NT2/D1 (cell line): ENCODE results near the gene FPR1.

Experiments used
- DNase-seq: peaks from one replicate; pipeline ENCODE4 v3.0.0-alpha.2; 2011; ENCODE audit warnings: low read depth, low spot score
- H3K27me3 ChIP-seq: 2 replicates; pipeline ENCODE4 v1.6.0; 2011; ENCODE audit warnings: mild to moderate bottlenecking; ENCODE audit not compliant: insufficient read length, insufficient read depth
- H3K36me3 ChIP-seq: 2 replicates; pipeline ENCODE4 v1.6.1; 2011; ENCODE audit warnings: mild to moderate bottlenecking, low read length, mixed read lengths; ENCODE audit not compliant: insufficient read depth, insufficient read length
- H3K4me1 ChIP-seq: 2 replicates; pipeline ENCODE4 v1.5.1; 2011; ENCODE audit not compliant: insufficient read depth, insufficient read length
- H3K4me3 ChIP-seq: 2 replicates; pipeline ENCODE4 v1.5.1; 2011; ENCODE audit warnings: low read depth; ENCODE audit not compliant: insufficient read length
- H3K9ac ChIP-seq: 2 replicates; pipeline ENCODE4 v1.6.0; 2011; ENCODE audit warnings: low read depth; ENCODE audit not compliant: insufficient read length
- H3K9me3 ChIP-seq: 2 replicates; pipeline ENCODE4 v1.5.1; 2011; ENCODE audit warnings: mild to moderate bottlenecking, low read length; ENCODE audit not compliant: insufficient read depth
- SUZ12 ChIP-seq: IDR thresholded peaks from 2 replicates; pipeline ENCODE4 v1.6.1; 2011; ENCODE audit not compliant: insufficient read length, insufficient read depth; ENCODE audit errors: extremely low read depth
- YY1 ChIP-seq: IDR thresholded peaks from 2 replicates; pipeline ENCODE4 v1.6.1; 2011; ENCODE audit not compliant: insufficient read length, insufficient read depth
- ZNF274 ChIP-seq: IDR thresholded peaks from 2 replicates; pipeline ENCODE4 v1.6.1; 2011; ENCODE audit warnings: mild to moderate bottlenecking, low read depth, low read length

The FPR1 gene

GRCh38 chr19:51794885-51795490, 43.3 kb upstream of the FPR1 start, which contains the start of gene FPR3:
Gene FPR3, plus strand, starts transcription at chr19:51795157. Its CDS starts 28,592 bp downstream, at chr19:51823749.
- no peak for TF ChIP-seq YY1
- no peak for TF ChIP-seq SUZ12
- no peak for TF ChIP-seq ZNF274
- no peaks in the 10 kb centered on the region for H3K9me3 ChIP-seq
- DNase-seq, result no peak

GRCh38 chr19:51793994-51794393, 42.3 kb upstream of the FPR1 start:
- no peak for DNase-seq
- H3K4me3 ChIP-seq, result no peak overlapping the region
- no peaks in the 10 kb centered on the region for H3K4me1 ChIP-seq
- H3K9me3 ChIP-seq, result no peaks in the 10 kb centered on the region
- TF ChIP-seq ZNF274 (no peak), SUZ12 (no peak), YY1 (no peak)
- no peaks in the 10 kb centered on the region for H3K27me3 ChIP-seq
- H3K36me3 ChIP-seq, result no peaks in the 10 kb centered on the region
- H3K9ac ChIP-seq, result no peak overlapping the region

More at GRCh38 chr19:51794885-51795490, 43.3 kb upstream of the FPR1 start, which contains the start of gene FPR3:
- H3K9ac ChIP-seq, result no peak within 1 kb of the TSS
- H3K36me3 ChIP-seq, result no peaks in the 10 kb centered on the region
- no peaks in the 10 kb centered on the region for H3K27me3 ChIP-seq
- peaks cover 4% of the 10 kb centered on the region for H3K4me1 ChIP-seq
- no peak within 1 kb of the TSS for H3K4me3 ChIP-seq

GRCh38 chr19:51792932-51793331, 41.3 kb upstream of the FPR1 start:
- no peaks in the 10 kb centered on the region for H3K36me3 ChIP-seq
- no peaks in the 10 kb centered on the region for H3K27me3 ChIP-seq
- H3K4me3 ChIP-seq, result no peak overlapping the region
- H3K4me1 ChIP-seq, result no peaks in the 10 kb centered on the region
- no peak for DNase-seq
- TF ChIP-seq SUZ12 (no peak), YY1 (no peak), ZNF274 (no peak)
- no peak overlapping the region for H3K9ac ChIP-seq
- no peaks in the 10 kb centered on the region for H3K9me3 ChIP-seq

- Histone ChIP-seq H3K9me3 (no peaks in the 10 kb centered on the region), H3K27me3 (no peaks in the 10 kb centered on the region), H3K9ac (no peak overlapping the region), H3K4me1 (no peaks in the 10 kb centered on the region), H3K4me3 (no peak overlapping the region), H3K36me3 (no peaks in the 10 kb centered on the region)
- no peak for DNase-seq
- TF ChIP-seq YY1, result no peak
- TF ChIP-seq SUZ12, result no peak
- TF ChIP-seq ZNF274, result no peak
These were observed 37.5 kb upstream of the FPR1 start for GRCh38 chr19:51789061-51789795.

- Histone ChIP-seq H3K4me1 (no peaks in the 10 kb centered on the region), H3K36me3 (no peaks in the 10 kb centered on the region), H3K9ac (no peak overlapping the region), H3K27me3 (no peaks in the 10 kb centered on the region), H3K4me3 (no peak overlapping the region), H3K9me3 (no peaks in the 10 kb centered on the region)
- no peak for TF ChIP-seq SUZ12
- no peak for TF ChIP-seq ZNF274
- no peak for TF ChIP-seq YY1
- no peak for DNase-seq
These were observed 36.4 kb upstream of the FPR1 start for GRCh38 chr19:51788029-51788428.

- no peaks in the 10 kb centered on the region for H3K9me3 ChIP-seq
- H3K36me3 ChIP-seq, result no peaks in the 10 kb centered on the region
- no peaks in the 10 kb centered on the region for H3K4me1 ChIP-seq
- no peak for DNase-seq
- no peak for TF ChIP-seq ZNF274
- TF ChIP-seq SUZ12, result no peak
- H3K4me3 ChIP-seq, result no peak overlapping the region
- H3K27me3 ChIP-seq, result no peaks in the 10 kb centered on the region
- no peak overlapping the region for H3K9ac ChIP-seq
These were observed 35.2 kb upstream of the FPR1 start for GRCh38 chr19:51786646-51787494.
